Ishikawa (cell line): ENCODE data around the gene SETBP1.

Experiments used
- CEBPB ChIP-seq: IDR thresholded peaks from 2 replicates; pipeline ENCODE4 v1.6.1; 2012
- CREB1 ChIP-seq: IDR thresholded peaks from 2 replicates; pipeline ENCODE4 v1.6.1; 2012; ENCODE audit warnings: low read depth
- EGR1 ChIP-seq: IDR thresholded peaks from 2 replicates; pipeline ENCODE4 v1.6.1; 2012
- EP300 ChIP-seq: IDR thresholded peaks from 2 replicates; pipeline ENCODE4 v1.6.1; 2012; ENCODE audit warnings: borderline replicate concordance
- FOXM1 ChIP-seq: IDR thresholded peaks from 2 replicates; pipeline ENCODE4 v1.6.1; 2012; ENCODE audit warnings: low read depth, borderline replicate concordance
- MAX ChIP-seq: IDR thresholded peaks from 2 replicates; pipeline ENCODE4 v1.6.1; 2012
- NFIC ChIP-seq: IDR thresholded peaks from 2 replicates; pipeline ENCODE4 v1.6.1; 2012
- RAD21 ChIP-seq: IDR thresholded peaks from 2 replicates; pipeline ENCODE4 v1.6.1; 2012; ENCODE audit warnings: low read depth
- REST ChIP-seq: IDR thresholded peaks from 2 replicates; pipeline ENCODE4 v1.6.1; 2012; ENCODE audit warnings: low read depth, mild to moderate bottlenecking
- TAF1 ChIP-seq: IDR thresholded peaks from 2 replicates; pipeline ENCODE4 v1.6.1; 2012; ENCODE audit warnings: low read depth, mild to moderate bottlenecking
- TCF12 ChIP-seq: IDR thresholded peaks from 2 replicates; pipeline ENCODE4 v1.6.1; 2012; ENCODE audit warnings: low read depth
- TEAD4 ChIP-seq: IDR thresholded peaks from 2 replicates; pipeline ENCODE4 v1.6.1; 2012
- USF1 ChIP-seq: IDR thresholded peaks from 2 replicates; pipeline ENCODE4 v1.6.1; 2012
- YY1 ChIP-seq: IDR thresholded peaks from 2 replicates; pipeline ENCODE4 v1.6.1; 2012; ENCODE audit warnings: low read depth
- ZBTB7A ChIP-seq: IDR thresholded peaks from 2 replicates; pipeline ENCODE4 v1.6.1; 2012; ENCODE audit warnings: low read depth

The SETBP1 gene

GRCh38 chr18:44973282-44973681 lies 292.6 kb downstream of the SETBP1 start:
- TF ChIP-seq YY1 (no peak), RAD21 (peak; percentile 47), FOXM1 (no peak)

GRCh38 chr18:44974174-44974573 lies 293.5 kb downstream of the SETBP1 start:
- TF ChIP-seq TCF12 (no peak), ZBTB7A (no peak), REST (no peak), CEBPB (no peak), NFIC (no peak), FOXM1 (no peak), MAX (no peak), YY1 (no peak), USF1 (no peak), TAF1 (no peak)

GRCh38 chr18:44977856-44978255 lies 297.2 kb downstream of the SETBP1 start:
- TF ChIP-seq NFIC = no peak
- no peak for TF ChIP-seq FOXM1
- TF ChIP-seq CEBPB = no peak
- TF ChIP-seq TCF12 = no peak
- no peak for TF ChIP-seq TEAD4
- no peak for TF ChIP-seq RAD21
- no peak for TF ChIP-seq ZBTB7A

GRCh38 chr18:44979748-44980147 lies 299.1 kb downstream of the SETBP1 start:
- TF ChIP-seq FOXM1 = no peak
- no peak for TF ChIP-seq TAF1

GRCh38 chr18:44981121-44981520 lies 300.4 kb downstream of the SETBP1 start:
- TF ChIP-seq EP300 (no peak), EGR1 (no peak), NFIC (no peak), REST (no peak), YY1 (no peak), RAD21 (no peak), MAX (no peak), ZBTB7A (no peak), CEBPB (no peak), CREB1 (no peak), TAF1 (no peak), USF1 (no peak), TCF12 (no peak), FOXM1 (no peak), TEAD4 (no peak)

- TF ChIP-seq REST = no peak
- TF ChIP-seq RAD21 = no peak
- TF ChIP-seq ZBTB7A = no peak
- TF ChIP-seq USF1 = no peak
- no peak for TF ChIP-seq EP300
- no peak for TF ChIP-seq EGR1
- no peak for TF ChIP-seq TAF1
- TF ChIP-seq TEAD4 = no peak
- no peak for TF ChIP-seq FOXM1
- TF ChIP-seq TCF12 = no peak
- TF ChIP-seq CEBPB = no peak
- TF ChIP-seq CREB1 = no peak
- no peak for TF ChIP-seq MAX
- TF ChIP-seq NFIC = no peak
- no peak for TF ChIP-seq YY1
Measured at GRCh38 chr18:44986933-44987332, 306.2 kb downstream of the SETBP1 start.
